ENCODE measurements around the gene SETD1A. TPM values are rescaled to one million over a fixed set of nuclear protein-coding genes. Genes with fewer than 3 reads are reported as not detected.
A peak's percentile ranks its signal among the peaks of the same experiment; 100 is the strongest.

SETD1A gene
- total and polyA plus RNA-seq, 9 of the 15 experiments (the other 6 are each of a cell fraction or from before 2014, with no cell fraction given), result 0.08 to 36.0 (median 4.2) TPM

DNA sequence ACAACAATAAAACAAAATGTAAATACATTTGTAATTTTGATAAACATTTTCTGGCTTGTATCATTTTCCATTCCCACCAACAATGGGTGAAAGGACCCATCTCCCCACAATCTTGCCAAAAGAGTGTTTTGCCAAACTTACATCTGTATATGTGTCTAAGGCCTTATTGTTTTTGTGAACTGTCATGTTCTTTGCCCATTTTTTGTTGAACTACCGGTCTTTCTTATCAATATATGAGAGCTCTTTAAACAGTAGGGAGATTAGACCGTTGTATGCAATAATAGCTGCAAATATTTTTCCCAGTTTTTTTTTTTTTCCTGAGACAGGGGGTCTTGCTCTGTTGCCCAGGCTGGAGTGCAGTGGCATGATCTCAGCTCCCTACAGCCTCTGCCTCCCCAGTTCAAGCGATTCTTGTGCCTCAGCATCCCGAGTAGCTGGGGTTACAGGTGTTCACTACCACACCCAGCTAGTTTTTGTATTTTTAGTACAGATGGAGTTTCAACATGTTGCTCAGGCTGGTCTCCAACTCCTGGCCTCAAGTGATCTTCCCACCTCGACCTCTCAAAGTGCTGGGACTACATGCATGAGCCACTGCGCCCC, 66.2 kb downstream of the SETD1A start:
- ATAC-seq (no peak), DNase-seq (ENCODE audit: extremely low read depth in 1 of 4, low spot score in 3 of 4) (no peak), FAIRE-seq (no peak)
- H3K9me1 ChIP-seq (ENCODE audit: control insufficient read depth, insufficient read depth, low read length), result no peaks in the 10 kb centered on the region
- no peaks in the 10 kb centered on the region for H3K79me2 ChIP-seq (ENCODE audit: control insufficient read depth, insufficient read depth, low read length)
- no peak overlapping the region for H3K4me3 ChIP-seq
- no TSS peak for BruUV-seq (replicated peaks)
- ChIA-PET CTCF (ENCODE audit: low intra/inter-chr PET ratio) (no interaction called here), POLR2A (interaction anchor here (0.6 to 2.7 kb wide), 5 partner anchors 67 to 452 kb away, joined by 3 to 8 read pairs (median 3); partner anchors contain the start of genes FUS and PYCARD)
- TF ChIP-seq ZNF121 (CRISPR knock-in tag; conservative IDR thresholded peaks at IDR 0.05) (0 out of 2 replicates have a peak, but pooled peaks have one; percentile 47), NFIC (IDR thresholded peaks at IDR 0.05) (no peak)
- no peaks in the 10 kb centered on the region for H3K9me3 ChIP-seq (replicated peaks; ENCODE audit: control insufficient read depth, insufficient read depth, low read depth, low read length)
- intact Hi-C loops (cut with micrococcal nuclease), result no loop called here
- H2AFZ ChIP-seq (ENCODE audit: low read depth, low read length), result no peak overlapping the region
- 47% methylated on average over 6 of the region's 6 CpGs for WGBS (ENCODE audit: insufficient coverage, low coverage, missing lambda C conversion rate)
- no peaks in the 10 kb centered on the region for H3K36me3 ChIP-seq (ENCODE audit: control insufficient read depth, insufficient read depth, low read length)
- peaks cover 10 to 13% of the 10 kb centered on the region in 2 experiments; a peak in 3 of 5 replicates for H3K4me1 ChIP-seq (replicated peaks in 1 of 2; ENCODE audit: control insufficient read depth in 2 of 2, insufficient read depth in 2 of 2, low read length in 2 of 2)
- no peak overlapping the region for H3K9ac ChIP-seq (ENCODE audit: insufficient read depth in 1 of 2, low read depth in 2 of 2, low read length in 2 of 2)
- no peaks in the 10 kb centered on the region for H3K27me3 ChIP-seq (ENCODE audit: control insufficient read depth in 2 of 2, insufficient read depth in 2 of 2, low read length in 2 of 2)
- H3K27ac ChIP-seq (ENCODE audit: extremely low read depth, low read depth, low read length), result no peak overlapping the region
- no peak overlapping the region for H3K4me2 ChIP-seq (ENCODE audit: insufficient read depth, low read length)
- in situ Hi-C loops (cut with MboI), result no loop called here
- H4K20me1 ChIP-seq (replicated peaks; ENCODE audit: control insufficient read depth, insufficient read depth, low read length), result no peaks in the 10 kb centered on the region

DNA sequence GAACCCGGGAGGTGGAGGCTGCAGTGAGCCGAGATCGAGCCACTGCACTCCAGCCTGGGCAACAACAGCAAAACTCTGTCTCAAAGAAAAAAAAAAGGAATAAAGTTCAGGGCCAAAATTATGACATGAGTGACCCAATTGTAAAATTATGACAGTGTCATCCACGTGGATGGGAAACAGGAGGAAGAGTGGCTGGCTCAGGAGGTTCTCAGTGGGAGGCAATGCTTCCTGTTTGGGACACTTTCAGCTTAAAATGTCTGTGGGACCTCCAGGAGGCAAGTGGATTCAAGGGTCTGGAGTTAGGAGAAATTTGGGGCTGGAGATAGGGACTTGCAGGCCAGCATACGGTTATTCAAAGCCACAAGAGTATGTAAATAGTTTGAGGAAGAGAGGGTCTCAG, 67.8 kb downstream of the SETD1A start:
- Histone ChIP-seq H3K27ac (ENCODE audit: extremely low read depth, low read depth, low read length) (no peak overlapping the region), H3K9me3 (replicated peaks; ENCODE audit: control insufficient read depth, insufficient read depth, low read depth, low read length) (no peaks in the 10 kb centered on the region), H4K20me1 (replicated peaks; ENCODE audit: control insufficient read depth, insufficient read depth, low read length) (no peaks in the 10 kb centered on the region), H3K4me3 (no peak overlapping the region), H3K27me3 (ENCODE audit: control insufficient read depth in 2 of 2, insufficient read depth in 2 of 2, low read length in 2 of 2) (no peaks in the 10 kb centered on the region), H3K36me3 (ENCODE audit: control insufficient read depth, insufficient read depth, low read length) (no peaks in the 10 kb centered on the region), H3K9me1 (ENCODE audit: control insufficient read depth, insufficient read depth, low read length) (peaks cover 2% of the 10 kb centered on the region), H2AFZ (ENCODE audit: low read depth, low read length) (peak overlapping the region; percentile 20; the same call in 1 of the 2 replicates), H3K9ac (ENCODE audit: insufficient read depth in 1 of 2, low read depth in 2 of 2, low read length in 2 of 2) (peak overlapping the region in 1 of 2 experiments; percentile 5; a peak in 1 of 4 replicates), H3K4me2 (ENCODE audit: insufficient read depth, low read length) (no peak overlapping the region), H3K4me1 (replicated peaks in 1 of 2; ENCODE audit: control insufficient read depth in 2 of 2, insufficient read depth in 2 of 2, low read length in 2 of 2) (peaks cover 10 to 13% of the 10 kb centered on the region in 2 experiments; a peak in 3 of 5 replicates), H3K79me2 (ENCODE audit: control insufficient read depth, insufficient read depth, low read length) (no peaks in the 10 kb centered on the region)
- no peak for DNase-seq (ENCODE audit: extremely low read depth in 1 of 4, low spot score in 3 of 4)
- intact Hi-C loops (cut with micrococcal nuclease) (no loop called here), in situ Hi-C loops (cut with MboI) (no loop called here)
- 74% methylated on average over 4 of the region's 5 CpGs for WGBS (ENCODE audit: insufficient coverage, low coverage, missing lambda C conversion rate)
- ChIA-PET POLR2A (interaction anchor here (0.6 kb wide), 1 partner anchor 29 kb away, joined by 3 read pairs; no protein-coding TSS in a partner anchor), CTCF (ENCODE audit: low intra/inter-chr PET ratio) (no interaction called here)
- BruUV-seq (replicated peaks), result no TSS peak
- FAIRE-seq, result no peak
- no peak for ATAC-seq
- TF ChIP-seq, protein P1, sequence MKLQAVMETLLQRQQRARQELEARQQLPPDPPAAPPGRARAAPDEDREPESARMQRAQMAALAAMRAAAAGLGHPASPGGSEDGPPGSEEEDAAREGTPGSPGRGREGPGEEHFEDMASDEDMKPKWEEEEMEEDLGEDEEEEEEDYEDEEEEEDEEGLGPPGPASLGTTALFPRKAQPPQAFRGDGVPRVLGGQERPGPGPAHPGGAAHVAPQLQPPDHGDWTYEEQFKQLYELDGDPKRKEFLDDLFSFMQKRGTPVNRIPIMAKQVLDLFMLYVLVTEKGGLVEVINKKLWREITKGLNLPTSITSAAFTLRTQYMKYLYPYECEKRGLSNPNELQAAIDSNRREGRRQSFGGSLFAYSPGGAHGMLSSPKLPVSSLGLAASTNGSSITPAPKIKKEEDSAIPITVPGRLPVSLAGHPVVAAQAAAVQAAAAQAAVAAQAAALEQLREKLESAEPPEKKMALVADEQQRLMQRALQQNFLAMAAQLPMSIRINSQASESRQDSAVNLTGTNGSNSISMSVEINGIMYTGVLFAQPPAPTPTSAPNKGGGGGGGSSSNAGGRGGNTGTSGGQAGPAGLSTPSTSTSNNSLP (IDR thresholded peaks at IDR 0.05; ENCODE audit: borderline replicate concordance, low read depth, low read length), result no peak
- TF ChIP-seq ZNF707 (CRISPR knock-in tag; conservative IDR thresholded peaks at IDR 0.05) (no peak), RFX1 (IDR thresholded peaks at IDR 0.05) (no peak), SNIP1 (IDR thresholded peaks at IDR 0.05; ENCODE audit: low read depth) (no peak), LEF1 (IDR thresholded peaks at IDR 0.05) (no peak), STAT5B (CRISPR knock-in tag; IDR thresholded peaks at IDR 0.05) (no peak), BRD9 (IDR thresholded peaks at IDR 0.05; ENCODE audit: low read depth, partially characterized antibody) (no peak), JUN (IDR thresholded peaks at IDR 0.05; ENCODE audit: borderline replicate concordance, low read depth, low read length) (no peak), JUN (CRISPR knock-in tag; IDR thresholded peaks at IDR 0.05; ENCODE audit: borderline replicate concordance) (no peak)
- TF ChIP-seq, protein P2, sequence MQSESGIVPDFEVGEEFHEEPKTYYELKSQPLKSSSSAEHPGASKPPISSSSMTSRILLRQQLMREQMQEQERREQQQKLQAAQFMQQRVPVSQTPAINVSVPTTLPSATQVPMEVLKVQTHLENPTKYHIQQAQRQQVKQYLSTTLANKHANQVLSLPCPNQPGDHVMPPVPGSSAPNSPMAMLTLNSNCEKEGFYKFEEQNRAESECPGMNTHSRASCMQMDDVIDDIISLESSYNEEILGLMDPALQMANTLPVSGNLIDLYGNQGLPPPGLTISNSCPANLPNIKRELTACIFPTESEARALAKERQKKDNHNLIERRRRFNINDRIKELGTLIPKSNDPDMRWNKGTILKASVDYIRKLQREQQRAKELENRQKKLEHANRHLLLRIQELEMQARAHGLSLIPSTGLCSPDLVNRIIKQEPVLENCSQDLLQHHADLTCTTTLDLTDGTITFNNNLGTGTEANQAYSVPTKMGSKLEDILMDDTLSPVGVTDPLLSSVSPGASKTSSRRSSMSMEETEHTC (IDR thresholded peaks at IDR 0.05), result no peak
